WERI-Rb-1 (cell line): Measurements from ENCODE around the gene CLCNKA.
"Not testable (repeated sequence)": the region's sequence is repeated elsewhere in the genome, so short reads cannot be mapped to it uniquely, and the experiment has no call there.

Source experiments
- DNase-seq: peaks from one replicate; pipeline ENCODE4 v3.0.0-alpha.2; 2020
- H3K27ac ChIP-seq: fragments of 250-450 bp; sonication (Bioruptor Pico); 2 replicates; pipeline ENCODE4 v1.5.1; 2020; ENCODE audit warnings: mild to moderate bottlenecking, moderate library complexity
- H3K27me3 ChIP-seq: fragments of 250-450 bp; sonication (Bioruptor Pico); 2 replicates; pipeline ENCODE4 v1.5.1; 2021; ENCODE audit warnings: mild to moderate bottlenecking, low read depth, moderate library complexity; ENCODE audit not compliant: insufficient read depth, severe bottlenecking
- H3K36me3 ChIP-seq: fragments of 250-450 bp; sonication (Bioruptor Pico); 2 replicates; pipeline ENCODE4 v1.5.1; 2020; ENCODE audit warnings: mild to moderate bottlenecking, moderate library complexity
- H3K4me3 ChIP-seq: 2 replicates; pipeline ENCODE4 v1.5.1; 2011; ENCODE audit warnings: low read depth, mild to moderate bottlenecking, control low read depth, low read length
- H3K9me3 ChIP-seq: fragments of 250-450 bp; sonication (Bioruptor Pico); 2 replicates; pipeline ENCODE4 v1.5.1; 2021; ENCODE audit warnings: mild to moderate bottlenecking, moderate library complexity; ENCODE audit not compliant: severe bottlenecking
- TF ChIP-seq, protein P1 (sequence below): IDR thresholded peaks from 2 replicates; pipeline ENCODE4 v1.5.1; 2011; ENCODE audit warnings: low read depth, mild to moderate bottlenecking, control low read depth, inconsistent platforms, low read length

Gene CLCNKA

DNA sequence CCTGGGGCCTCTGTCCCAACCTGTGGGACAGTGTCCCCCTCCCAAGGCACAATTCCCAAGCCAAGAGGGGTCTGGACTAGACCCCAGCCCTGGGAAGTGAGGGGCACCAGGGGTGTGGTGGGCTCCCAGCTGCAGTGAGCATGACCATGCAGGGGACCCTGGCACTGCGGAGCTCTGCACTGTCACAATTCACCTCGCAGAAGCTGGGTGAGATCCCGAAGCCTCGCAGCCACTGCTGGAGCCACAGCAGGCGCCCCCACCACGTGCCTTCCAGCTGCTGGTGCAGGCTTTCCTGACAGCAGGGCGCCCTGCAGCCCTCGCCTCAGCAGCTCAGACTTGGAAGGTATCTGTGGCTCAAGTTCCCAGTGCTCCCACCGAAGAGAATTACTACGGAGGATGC lies 27.8 kb upstream of the CLCNKA start:
- Histone ChIP-seq H3K27me3 (no peaks in the 10 kb centered on the region), H3K4me3 (no peak overlapping the region), H3K27ac (no peak overlapping the region), H3K9me3 (no peaks in the 10 kb centered on the region), H3K36me3 (no peaks in the 10 kb centered on the region)
- DNase-seq: no peak
- TF ChIP-seq, protein P1, sequence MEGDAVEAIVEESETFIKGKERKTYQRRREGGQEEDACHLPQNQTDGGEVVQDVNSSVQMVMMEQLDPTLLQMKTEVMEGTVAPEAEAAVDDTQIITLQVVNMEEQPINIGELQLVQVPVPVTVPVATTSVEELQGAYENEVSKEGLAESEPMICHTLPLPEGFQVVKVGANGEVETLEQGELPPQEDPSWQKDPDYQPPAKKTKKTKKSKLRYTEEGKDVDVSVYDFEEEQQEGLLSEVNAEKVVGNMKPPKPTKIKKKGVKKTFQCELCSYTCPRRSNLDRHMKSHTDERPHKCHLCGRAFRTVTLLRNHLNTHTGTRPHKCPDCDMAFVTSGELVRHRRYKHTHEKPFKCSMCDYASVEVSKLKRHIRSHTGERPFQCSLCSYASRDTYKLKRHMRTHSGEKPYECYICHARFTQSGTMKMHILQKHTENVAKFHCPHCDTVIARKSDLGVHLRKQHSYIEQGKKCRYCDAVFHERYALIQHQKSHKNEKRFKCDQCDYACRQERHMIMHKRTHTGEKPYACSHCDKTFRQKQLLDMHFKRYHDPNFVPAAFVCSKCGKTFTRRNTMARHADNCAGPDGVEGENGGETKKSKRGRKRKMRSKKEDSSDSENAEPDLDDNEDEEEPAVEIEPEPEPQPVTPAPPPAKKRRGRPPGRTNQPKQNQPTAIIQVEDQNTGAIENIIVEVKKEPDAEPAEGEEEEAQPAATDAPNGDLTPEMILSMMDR: no peak

DNA sequence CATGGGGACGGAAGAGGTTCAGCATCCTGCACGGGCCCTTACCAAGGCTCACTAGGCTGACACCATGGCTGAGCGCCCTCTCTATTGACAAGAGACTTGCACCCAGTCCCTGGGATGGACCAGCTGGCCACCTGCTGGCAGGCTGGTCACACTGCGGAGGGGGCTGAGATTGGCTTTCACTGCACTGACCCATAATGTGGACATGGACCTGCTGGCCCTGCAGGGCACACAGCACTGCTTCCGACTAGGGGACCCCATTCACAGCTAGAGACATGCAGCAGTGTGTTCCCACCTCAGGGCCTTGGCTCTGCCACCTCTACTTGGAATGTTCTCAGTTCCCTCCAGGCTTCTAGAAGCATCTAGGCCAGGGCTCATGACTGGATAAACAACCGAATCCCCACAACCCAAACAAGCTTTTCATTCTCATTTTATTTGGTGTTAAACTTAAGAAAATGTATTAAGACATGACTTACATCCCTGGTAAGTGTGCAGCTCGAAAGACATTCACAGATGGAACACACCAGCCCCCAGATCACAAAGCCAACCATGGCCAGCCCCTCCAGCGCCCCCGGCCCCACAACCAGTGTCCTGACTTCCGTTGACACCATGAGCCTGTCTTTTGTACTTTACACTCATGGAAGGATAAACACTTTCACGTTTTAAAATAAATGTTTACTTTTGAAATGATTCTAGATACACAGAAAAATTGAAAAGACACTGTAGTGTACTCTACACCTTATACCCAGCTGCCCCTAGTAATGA lies 27.1 kb upstream of the CLCNKA start:
- TF ChIP-seq, protein P1: peak; percentile 97
- Histone ChIP-seq H3K9me3 (no peaks in the 10 kb centered on the region), H3K27me3 (no peaks in the 10 kb centered on the region), H3K36me3 (no peaks in the 10 kb centered on the region), H3K27ac (no peak overlapping the region), H3K4me3 (no peak overlapping the region)
- peak; percentile 73 for DNase-seq

DNA sequence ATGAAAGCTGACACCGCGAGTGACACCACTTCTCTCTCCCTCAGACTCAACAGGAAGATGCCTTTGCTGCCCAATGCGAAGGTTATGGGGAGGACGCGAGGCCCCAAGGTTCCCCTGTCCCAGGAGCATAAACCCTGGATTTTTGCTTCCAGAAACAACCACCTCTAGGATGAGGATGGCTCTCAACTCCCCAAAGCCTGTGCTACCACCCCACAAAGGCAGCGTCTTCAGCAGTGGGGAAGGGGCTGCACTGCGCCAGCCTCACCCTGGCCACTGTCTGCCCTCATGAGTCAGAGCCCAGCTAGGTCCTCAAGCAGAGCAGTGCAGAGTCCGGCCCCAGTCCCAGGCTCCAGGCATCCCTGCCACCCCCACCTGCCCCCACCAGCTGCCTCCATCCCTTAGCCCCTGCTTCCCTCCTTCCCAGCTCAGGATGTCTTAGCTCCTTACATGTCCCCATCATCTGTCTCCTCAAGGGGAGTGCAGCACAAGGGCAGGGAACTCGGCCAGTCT lies 24.7 kb upstream of the CLCNKA start:
- H3K4me3 ChIP-seq: no peak overlapping the region
- TF ChIP-seq, protein P1: no peak
- H3K9me3 ChIP-seq: no peaks in the 10 kb centered on the region
- no peak overlapping the region for H3K27ac ChIP-seq
- H3K27me3 ChIP-seq: no peaks in the 10 kb centered on the region
- H3K36me3 ChIP-seq: no peaks in the 10 kb centered on the region
- no peak for DNase-seq

DNA sequence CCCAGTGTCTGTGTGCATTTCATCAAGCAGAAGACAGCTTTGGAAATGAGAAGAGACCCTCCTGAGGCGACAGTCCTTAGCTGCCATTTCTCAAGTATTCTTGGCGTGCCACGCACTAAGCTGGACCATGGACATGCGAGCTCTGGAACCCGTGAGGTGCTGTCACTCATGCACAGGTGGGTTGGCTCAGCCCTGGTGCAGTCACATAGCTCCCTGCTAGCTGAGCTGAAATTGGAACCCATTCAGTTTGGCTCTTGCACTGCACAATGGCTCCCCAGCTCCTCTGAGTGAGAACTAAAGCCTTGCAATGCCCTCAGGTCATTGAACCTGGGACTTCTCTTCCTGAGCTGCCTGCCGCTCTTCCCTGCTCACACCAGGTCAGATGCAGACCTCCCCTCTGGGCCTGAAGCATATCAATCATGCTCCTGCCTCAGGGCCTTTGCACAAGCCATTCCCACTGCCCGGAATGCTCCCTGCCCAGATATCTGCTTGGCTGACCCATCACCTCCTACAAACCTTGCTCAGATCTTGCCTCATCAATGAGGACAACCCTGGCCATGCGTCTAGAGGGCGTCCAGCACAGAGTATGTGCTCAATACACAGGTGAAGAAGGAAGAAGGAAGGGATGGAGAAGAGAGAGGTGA lies 24.1 kb upstream of the CLCNKA start:
- no peaks in the 10 kb centered on the region for H3K36me3 ChIP-seq
- DNase-seq: no peak
- no peak overlapping the region for H3K27ac ChIP-seq
- no peak overlapping the region for H3K4me3 ChIP-seq
- H3K9me3 ChIP-seq: no peaks in the 10 kb centered on the region
- H3K27me3 ChIP-seq: no peaks in the 10 kb centered on the region
- TF ChIP-seq, protein P1: no peak

DNA sequence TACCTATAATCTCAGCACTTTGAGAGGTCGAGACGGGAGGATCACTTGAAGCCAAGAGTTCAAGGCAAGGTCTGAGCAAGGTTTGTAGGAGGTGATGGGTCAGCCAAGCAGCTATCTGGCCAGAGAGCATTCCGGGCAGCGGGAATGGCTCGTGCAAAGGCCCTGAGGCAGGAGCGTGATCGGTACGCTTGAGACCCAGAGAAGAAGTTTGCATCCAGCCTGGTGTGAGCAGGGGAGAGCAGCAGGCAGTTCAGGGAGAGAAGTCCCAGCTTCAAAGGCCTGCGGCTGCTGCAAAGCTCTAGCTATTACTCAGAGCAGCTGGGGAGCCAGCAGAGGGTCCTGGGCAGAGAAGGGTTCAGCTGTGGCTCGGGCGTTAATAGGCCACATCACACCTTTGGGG lies 22.9 kb upstream of the CLCNKA start:
- DNase-seq: no peak
- no peak overlapping the region for H3K4me3 ChIP-seq
- no peaks in the 10 kb centered on the region for H3K36me3 ChIP-seq
- TF ChIP-seq, protein P1: no peak
- H3K9me3 ChIP-seq: no peaks in the 10 kb centered on the region
- no peak overlapping the region for H3K27ac ChIP-seq
- H3K27me3 ChIP-seq: no peaks in the 10 kb centered on the region

DNA sequence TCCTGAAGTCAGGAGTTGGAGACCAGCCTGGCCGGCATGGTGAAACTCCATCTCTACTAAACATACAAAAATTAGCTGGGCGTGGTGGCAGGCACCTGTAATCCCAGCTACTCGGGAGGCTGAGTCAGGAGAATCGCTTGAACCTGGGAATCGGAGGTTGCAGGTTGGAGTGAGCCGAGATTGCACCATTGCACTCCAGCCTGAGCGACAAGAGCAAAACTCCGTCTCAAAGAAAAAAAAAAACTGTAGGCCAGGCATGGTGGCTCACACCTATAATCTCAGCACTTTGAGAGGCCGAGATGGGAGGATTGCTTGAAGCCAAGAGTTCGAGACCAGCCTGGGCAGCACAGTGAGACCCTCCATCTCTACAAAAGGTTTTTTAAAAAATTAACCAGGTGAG lies 20.6 kb upstream of the CLCNKA start:
- H3K9me3 ChIP-seq, H3K27me3 ChIP-seq, H3K36me3 ChIP-seq, DNase-seq, H3K27ac ChIP-seq, H3K4me3 ChIP-seq: not testable (repeated sequence)
